Prostate gland (tissue), 2 donors: ENCODE results near the gene BTBD9. TPM values are rescaled to one million over a fixed set of nuclear protein-coding genes. Genes with fewer than 3 reads are reported as not detected.

Experiments
- DNase-seq: peaks from one replicate; pipeline ENCODE4 v3.0.0-alpha.2; 2019; ENCODE audit warnings: low spot score
- H3K27ac ChIP-seq, 2 donors: fragments of 200-600 bp; sonication (generic); 2 replicates each; pipeline ENCODE4 v1.5.1; 2017 to 2019
- H3K27me3 ChIP-seq: fragments of 200-600 bp; sonication (generic); replicated peaks from 2 replicates; pipeline ENCODE4 v1.5.1; 2019; ENCODE audit not compliant: insufficient read depth
- H3K36me3 ChIP-seq, 2 donors: fragments of 200-600 bp; sonication (generic); 1 replicate in 1 of 2; 2 replicates in 1 of 2; pipeline versions ENCODE4 v1.5.1 to v1.8.1; 2017 to 2019
- H3K4me1 ChIP-seq: fragments of 200-600 bp; sonication (generic); replicated peaks from 2 replicates; pipeline ENCODE4 v1.5.1; 2019
- H3K4me3 ChIP-seq, 2 donors: fragments of 200-600 bp; sonication (generic); 2 replicates each; pipeline ENCODE4 v1.5.1; 2017 to 2019
- H3K9me3 ChIP-seq: fragments of 200-600 bp; sonication (generic); 2 replicates; pipeline ENCODE4 v1.5.1; 2017
- POLR2A ChIP-seq: fragments of 450-650 bp; IDR thresholded peaks from one replicate; pipeline ENCODE4 v1.6.1; 2016; ENCODE audit warnings: antibody characterized with exemption, mild to moderate bottlenecking
- POLR2AphosphoS5 ChIP-seq: sonication (generic); formaldehyde crosslinking; IDR thresholded peaks from one replicate; pipeline ENCODE4 v1.6.1; 2017; ENCODE audit warnings: antibody characterized with exemption
- WGBS: methylation state at CpG from one replicate; pipeline ENCODE4 v1.1.5; 2018; 5-methylcytosine and 5-hydroxymethylcytosine counted together
- intact Hi-C: fragments of 100-400 bp; cut with DNase I; formaldehyde crosslinking; loops from one replicate; pipeline ENCODE4 v1.14.2; 2022
- total RNA-seq, 2 donors: library from RNA; depleted of rRNA; stranded (reverse); fragments of >200 nt; gene quantifications; one replicate each; pipeline ENCODE4 v1.1.0, GENCODE V29; 2016
- TF ChIP-seq, protein P1 (sequence below), 4 experiments: fragments of 200-600 bp in 2 of 4; fragments of 450-650 bp in 2 of 4; sonication (generic) in 2 of 4; IDR thresholded peaks; 1 replicate in 3 of 4; 2 replicates in 1 of 4; pipeline ENCODE4 v1.5.1; 2016 to 2019; ENCODE audit warnings: antibody characterized with exemption in 4 of 4, mild to moderate bottlenecking in 2 of 4, moderate library complexity in 2 of 4

Gene BTBD9
- total RNA-seq, 2 donors from 2014 or later = 11.2 to 17.4 TPM

DNA sequence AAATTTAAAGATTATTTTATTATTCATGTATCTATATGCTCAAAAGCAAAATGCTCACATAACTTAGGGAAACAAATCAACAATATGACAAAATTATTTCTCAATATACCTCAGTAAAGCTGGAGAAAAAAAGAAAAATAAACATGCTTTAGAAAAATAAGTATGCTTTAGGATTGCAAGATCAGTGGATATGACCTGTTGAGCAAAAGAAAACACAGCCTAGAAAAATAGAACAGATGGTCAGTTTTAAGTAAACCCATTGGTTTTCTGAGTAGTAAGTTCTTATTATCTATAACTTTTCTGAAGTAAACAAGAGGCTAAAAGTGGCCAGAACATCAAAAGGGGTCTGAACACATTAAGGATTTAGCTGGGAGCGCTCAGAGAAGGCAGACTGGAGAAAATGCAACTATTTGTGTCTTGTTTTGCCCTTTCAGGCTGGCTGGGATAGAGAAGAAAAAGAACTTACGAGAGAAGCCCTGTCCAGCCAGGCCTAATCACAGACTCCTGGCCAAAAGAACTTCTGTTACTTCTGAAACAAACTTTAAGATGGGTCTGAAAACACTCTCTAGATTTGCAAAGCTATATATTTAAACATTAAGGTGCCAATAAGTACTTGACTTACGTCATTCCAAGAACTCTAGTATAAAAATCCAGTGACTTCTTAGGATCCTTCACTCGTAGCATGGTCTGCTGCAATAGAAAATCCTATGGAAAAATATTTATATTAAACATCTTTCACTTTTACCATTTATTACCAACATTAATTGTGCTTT is 46.7 kb upstream of the BTBD9 start:
- no peak for DNase-seq
- Histone ChIP-seq H3K36me3 (no peaks in the 10 kb centered on the region), H3K27me3 (no peaks in the 10 kb centered on the region), H3K9me3 (no peaks in the 10 kb centered on the region), H3K4me1 (no peaks in the 10 kb centered on the region), H3K4me3 (no peak overlapping the region), H3K27ac (no peak overlapping the region)
- WGBS = 78% methylated on average over 4 of the region's 4 CpGs
- TF ChIP-seq POLR2AphosphoS5 = no peak
- TF ChIP-seq POLR2A = no peak
- TF ChIP-seq, protein P1, sequence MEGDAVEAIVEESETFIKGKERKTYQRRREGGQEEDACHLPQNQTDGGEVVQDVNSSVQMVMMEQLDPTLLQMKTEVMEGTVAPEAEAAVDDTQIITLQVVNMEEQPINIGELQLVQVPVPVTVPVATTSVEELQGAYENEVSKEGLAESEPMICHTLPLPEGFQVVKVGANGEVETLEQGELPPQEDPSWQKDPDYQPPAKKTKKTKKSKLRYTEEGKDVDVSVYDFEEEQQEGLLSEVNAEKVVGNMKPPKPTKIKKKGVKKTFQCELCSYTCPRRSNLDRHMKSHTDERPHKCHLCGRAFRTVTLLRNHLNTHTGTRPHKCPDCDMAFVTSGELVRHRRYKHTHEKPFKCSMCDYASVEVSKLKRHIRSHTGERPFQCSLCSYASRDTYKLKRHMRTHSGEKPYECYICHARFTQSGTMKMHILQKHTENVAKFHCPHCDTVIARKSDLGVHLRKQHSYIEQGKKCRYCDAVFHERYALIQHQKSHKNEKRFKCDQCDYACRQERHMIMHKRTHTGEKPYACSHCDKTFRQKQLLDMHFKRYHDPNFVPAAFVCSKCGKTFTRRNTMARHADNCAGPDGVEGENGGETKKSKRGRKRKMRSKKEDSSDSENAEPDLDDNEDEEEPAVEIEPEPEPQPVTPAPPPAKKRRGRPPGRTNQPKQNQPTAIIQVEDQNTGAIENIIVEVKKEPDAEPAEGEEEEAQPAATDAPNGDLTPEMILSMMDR (IDR thresholded peaks at IDR 0.05) = no peak
- intact Hi-C loops = no loop called here

- no peaks in the 10 kb centered on the region for H3K4me1 ChIP-seq
- intact Hi-C loops = no loop called here
- no peak overlapping the region for H3K27ac ChIP-seq
- DNase-seq = no peak
- H3K9me3 ChIP-seq = no peaks in the 10 kb centered on the region
- TF ChIP-seq POLR2A (no peak), POLR2AphosphoS5 (no peak)
- TF ChIP-seq, protein P1 (IDR thresholded peaks at IDR 0.05) = no peak
- H3K36me3 ChIP-seq = no peaks in the 10 kb centered on the region
- H3K27me3 ChIP-seq = no peaks in the 10 kb centered on the region
- WGBS = 88% methylated on average over 3 of the region's 3 CpGs
- no peak overlapping the region for H3K4me3 ChIP-seq
These were observed 45.2 kb upstream of the BTBD9 start for GRCh38 chr6:38684904-38685303.

GRCh38 chr6:38684237-38684636 is 44.5 kb upstream of the BTBD9 start:
- Histone ChIP-seq H3K4me3 (no peak overlapping the region), H3K27me3 (no peaks in the 10 kb centered on the region), H3K4me1 (no peaks in the 10 kb centered on the region), H3K27ac (no peak overlapping the region), H3K36me3 (no peaks in the 10 kb centered on the region), H3K9me3 (no peaks in the 10 kb centered on the region)
- DNase-seq = no peak
- 98% methylated on average over 1 of the region's 1 CpG for WGBS
- TF ChIP-seq POLR2A = no peak
- TF ChIP-seq, protein P1 (IDR thresholded peaks at IDR 0.05) = no peak
- no peak for TF ChIP-seq POLR2AphosphoS5
- intact Hi-C loops = no loop called here

DNA sequence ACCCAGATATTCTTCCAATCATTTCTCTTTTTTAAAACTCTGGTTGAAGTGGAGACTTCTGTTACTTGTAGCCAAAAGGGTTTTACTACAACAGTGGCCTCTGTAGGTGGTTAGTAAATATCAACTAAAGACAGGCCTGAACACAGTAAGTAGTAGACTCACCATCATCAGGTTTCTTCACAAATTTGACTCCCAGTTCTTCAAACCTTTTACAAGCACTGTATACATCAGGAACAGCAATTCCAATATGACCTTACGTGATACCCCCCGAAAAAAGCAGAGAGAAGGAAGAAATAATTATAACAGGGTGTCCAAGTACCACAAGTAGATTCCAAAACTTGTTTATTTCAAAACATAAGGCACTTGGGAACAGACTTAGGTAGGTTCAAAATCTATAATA is 42.1 kb upstream of the BTBD9 start:
- 92% methylated on average over 2 of the region's 2 CpGs for WGBS
- Histone ChIP-seq H3K27ac (no peak overlapping the region), H3K27me3 (no peaks in the 10 kb centered on the region), H3K4me3 (no peak overlapping the region), H3K36me3 (no peaks in the 10 kb centered on the region), H3K4me1 (no peaks in the 10 kb centered on the region), H3K9me3 (no peaks in the 10 kb centered on the region)
- DNase-seq = no peak
- intact Hi-C loops = no loop called here
- TF ChIP-seq POLR2A = no peak
- TF ChIP-seq, protein P1 (IDR thresholded peaks at IDR 0.05) = no peak

- 94% methylated on average over 1 of the region's 1 CpG for WGBS
- H3K4me3 ChIP-seq = no peak overlapping the region
- H3K27me3 ChIP-seq = no peaks in the 10 kb centered on the region
- no peaks in the 10 kb centered on the region for H3K4me1 ChIP-seq
- TF ChIP-seq, protein P1 (IDR thresholded peaks at IDR 0.05) = no peak
- no peak for TF ChIP-seq POLR2A
- TF ChIP-seq POLR2AphosphoS5 = no peak
- H3K27ac ChIP-seq = no peak overlapping the region
- intact Hi-C loops = no loop called here
- H3K9me3 ChIP-seq = no peaks in the 10 kb centered on the region
- no peaks in the 10 kb centered on the region for H3K36me3 ChIP-seq
- DNase-seq = no peak
These were observed 39.9 kb upstream of the BTBD9 start for GRCh38 chr6:38679668-38680067.
